Liver (tissue), 9 donors: ENCODE measurements around the gene GMDS. TPM values are rescaled to one million over a fixed set of nuclear protein-coding genes. Genes with fewer than 3 reads are reported as not detected.

ENCODE experiments used
- DNase-seq: peaks from one replicate; pipeline ENCODE4 v3.0.0-alpha.2; 2017; ENCODE audit warnings: low spot score
- H3K27ac ChIP-seq, 2 donors: one replicate each; pipeline ENCODE4 v1.7.0; 2013; ENCODE audit warnings: inconsistent platforms in 2 of 2, low read length in 2 of 2, control low read depth in 1 of 2, low read depth in 1 of 2, mild to moderate bottlenecking in 1 of 2
- H3K27me3 ChIP-seq, 4 donors: one replicate each; pipeline versions ENCODE4 v1.6.1 to v1.7.0; 2013; ENCODE audit warnings: low read length in 3 of 4, inconsistent platforms in 1 of 4, mild to moderate bottlenecking in 1 of 4, moderate library complexity in 1 of 4; ENCODE audit not compliant: control insufficient read depth in 4 of 4, insufficient read depth in 4 of 4
- H3K36me3 ChIP-seq, 4 donors: one replicate each; pipeline versions ENCODE4 v1.6.1 to v1.7.0; 2013; ENCODE audit warnings: low read length in 3 of 4, mild to moderate bottlenecking in 3 of 4, low read depth in 1 of 4, moderate library complexity in 1 of 4; ENCODE audit not compliant: control insufficient read depth in 4 of 4, insufficient read depth in 3 of 4
- H3K4me1 ChIP-seq, 4 donors: one replicate each; pipeline versions ENCODE4 v1.6.1 to v1.7.0; 2013; ENCODE audit warnings: low read length in 3 of 4, mild to moderate bottlenecking in 3 of 4, moderate library complexity in 1 of 4; ENCODE audit not compliant: control insufficient read depth in 4 of 4, insufficient read depth in 4 of 4
- H3K4me3 ChIP-seq, 3 donors: one replicate each; pipeline versions ENCODE4 v1.6.1 to v1.7.0; 2013; ENCODE audit warnings: low read length in 3 of 3, control low read depth in 1 of 3, low read depth in 1 of 3, mild to moderate bottlenecking in 1 of 3
- H3K9ac ChIP-seq, 2 donors: one replicate each; pipeline ENCODE4 v1.7.0; 2013; ENCODE audit warnings: low read length in 2 of 2, mild to moderate bottlenecking in 2 of 2, moderate library complexity in 2 of 2, control low read depth in 1 of 2, low read depth in 1 of 2
- H3K9me3 ChIP-seq, 4 donors: one replicate each; pipeline versions ENCODE4 v1.6.1 to v1.7.0; 2013; ENCODE audit warnings: low read length in 3 of 4; ENCODE audit not compliant: control insufficient read depth in 4 of 4
- EGR1 ChIP-seq, 2 donors: IDR thresholded peaks; 2 replicates each; pipeline ENCODE4 v1.6.1; 2016 to 2018; ENCODE audit warnings: antibody characterized with exemption in 2 of 2, low read depth in 2 of 2
- FOXA1 ChIP-seq: IDR thresholded peaks from 2 replicates; pipeline ENCODE4 v1.6.1; 2016; ENCODE audit warnings: antibody characterized with exemption
- FOXA2 ChIP-seq: IDR thresholded peaks from 2 replicates; pipeline ENCODE4 v1.6.1; 2016; ENCODE audit warnings: antibody characterized with exemption
- GABPA ChIP-seq, 2 donors: IDR thresholded peaks in 1 of 2; conservative IDR thresholded peaks in 1 of 2; 2 replicates each; pipeline ENCODE4 v1.6.1; 2016; ENCODE audit warnings: antibody characterized with exemption in 2 of 2, mild to moderate bottlenecking in 1 of 2, moderate library complexity in 1 of 2
- HNF4A ChIP-seq, 2 donors: conservative IDR thresholded peaks; 2 replicates each; pipeline ENCODE4 v1.6.1; 2016; ENCODE audit warnings: antibody characterized with exemption in 2 of 2, mild to moderate bottlenecking in 2 of 2
- HNF4G ChIP-seq: IDR thresholded peaks from 2 replicates; pipeline ENCODE4 v1.6.1; 2016; ENCODE audit warnings: antibody characterized with exemption
- JUND ChIP-seq, 2 donors: IDR thresholded peaks; 2 replicates each; pipeline ENCODE4 v1.6.1; 2016; ENCODE audit warnings: antibody characterized with exemption in 2 of 2
- NR2F2 ChIP-seq: IDR thresholded peaks from 2 replicates; pipeline ENCODE4 v1.6.1; 2016; ENCODE audit warnings: antibody characterized with exemption
- RAD21 ChIP-seq, 2 donors: IDR thresholded peaks; 2 replicates each; pipeline ENCODE4 v1.6.1; 2016; ENCODE audit warnings: antibody characterized with exemption in 2 of 2, mild to moderate bottlenecking in 2 of 2
- REST ChIP-seq: IDR thresholded peaks from 2 replicates; pipeline ENCODE4 v1.6.1; 2016; ENCODE audit warnings: antibody characterized with exemption, mild to moderate bottlenecking
- RXRA ChIP-seq, 2 donors: IDR thresholded peaks; 2 replicates each; pipeline ENCODE4 v1.6.1; 2017 to 2018; ENCODE audit warnings: antibody characterized with exemption in 2 of 2, mild to moderate bottlenecking in 1 of 2
- SP1 ChIP-seq: IDR thresholded peaks from 2 replicates; pipeline ENCODE4 v1.6.1; 2018; ENCODE audit warnings: antibody characterized with exemption, mild to moderate bottlenecking
- TAF1 ChIP-seq: conservative IDR thresholded peaks from 2 replicates; pipeline ENCODE4 v1.6.1; 2016; ENCODE audit warnings: antibody characterized with exemption, mild to moderate bottlenecking
- YY1 ChIP-seq: IDR thresholded peaks from 2 replicates; pipeline ENCODE4 v1.6.1; 2016; ENCODE audit warnings: antibody characterized with exemption, mild to moderate bottlenecking
- WGBS: extraction: QIAGEN DNeasy Blood & Tissue Kit; methylation state at CpG from one replicate; pipeline ENCODE4 v1.1.7; 2013; 5-methylcytosine and 5-hydroxymethylcytosine counted together
- polyA plus RNA-seq, 2 donors: library from polyadenylated mRNA; stranded (reverse) in 1 of 2; unstranded in 1 of 2; fragments of 200-250 nt in 1 of 2; fragments of >200 nt in 1 of 2; fragmentation: Nextera tagmentation in 1 of 2; extraction: Ambion mirVana in 1 of 2; gene quantifications; one replicate each; pipeline versions ENCODE4 v1.2.1 to v1.2.3, GENCODE V29; 2013 to 2015
- total RNA-seq, 2 donors: library from RNA; depleted of rRNA; stranded (reverse); fragments of >200 nt; gene quantifications; one replicate each; pipeline ENCODE4 v1.2.3, GENCODE V29; 2014
- TF ChIP-seq, protein P1 (sequence below): IDR thresholded peaks from 2 replicates; pipeline ENCODE4 v1.6.1; 2016; ENCODE audit warnings: antibody characterized with exemption
- TF ChIP-seq, protein P2 (sequence below): IDR thresholded peaks from 2 replicates; pipeline ENCODE4 v1.6.1; 2016; ENCODE audit warnings: antibody characterized with exemption
- TF ChIP-seq, protein P3 (sequence below): fragments of 150-350 bp; IDR thresholded peaks from 2 replicates; pipeline ENCODE4 v1.5.1; 2017; ENCODE audit warnings: improper control_type of control experiment, low read depth, low read length; ENCODE audit not compliant: missing input control
- TF ChIP-seq, protein P4 (sequence below): IDR thresholded peaks from 2 replicates; pipeline ENCODE4 v1.6.1; 2016; ENCODE audit warnings: antibody characterized with exemption
- donor health status: healthy.
- donor health status: healthy.
- donor health status: healthy.
- donor health status: healthy.
- donor health status: healthy.

GMDS gene
- total and polyA plus RNA-seq, 4 donors: 3.5 to 15.6 (median 13.0) TPM

GRCh38 chr6:1870251-1870650 is 375.2 kb downstream of the GMDS start:
- Histone ChIP-seq H3K4me3 (no peak overlapping the region), H3K4me1 (no peaks in the 10 kb centered on the region), H3K9ac (no peak overlapping the region), H3K36me3 (no peaks in the 10 kb centered on the region), H3K9me3 (no peaks in the 10 kb centered on the region), H3K27ac (no peak overlapping the region), H3K27me3 (no peaks in the 10 kb centered on the region)
- 94% methylated on average over 5 of the region's 5 CpGs for WGBS
- no peak for TF ChIP-seq HNF4A (conservative IDR thresholded peaks at IDR 0.05)
- DNase-seq: no peak

GRCh38 chr6:1869769-1870168 is 375.6 kb downstream of the GMDS start:
- Histone ChIP-seq H3K27ac (no peak overlapping the region), H3K9me3 (no peaks in the 10 kb centered on the region), H3K36me3 (no peaks in the 10 kb centered on the region), H3K27me3 (no peaks in the 10 kb centered on the region), H3K4me1 (no peaks in the 10 kb centered on the region), H3K9ac (no peak overlapping the region), H3K4me3 (no peak overlapping the region)
- no peak for DNase-seq
- TF ChIP-seq YY1 (no peak), GABPA (IDR thresholded peaks at IDR 0.05 in 1 of 2, conservative IDR thresholded peaks at IDR 0.05 in 1 of 2) (no peak), FOXA1 (no peak), RAD21 (IDR thresholded peaks at IDR 0.05) (no peak), RXRA (IDR thresholded peaks at IDR 0.05) (no peak), HNF4G (no peak), EGR1 (IDR thresholded peaks at IDR 0.05; ENCODE audit: low read depth in 2 of 2) (no peak), TAF1 (no peak), SP1 (no peak), REST (no peak), HNF4A (conservative IDR thresholded peaks at IDR 0.05) (no peak), NR2F2 (no peak), JUND (IDR thresholded peaks at IDR 0.05) (no peak), FOXA2 (no peak)
- TF ChIP-seq, protein P1, sequence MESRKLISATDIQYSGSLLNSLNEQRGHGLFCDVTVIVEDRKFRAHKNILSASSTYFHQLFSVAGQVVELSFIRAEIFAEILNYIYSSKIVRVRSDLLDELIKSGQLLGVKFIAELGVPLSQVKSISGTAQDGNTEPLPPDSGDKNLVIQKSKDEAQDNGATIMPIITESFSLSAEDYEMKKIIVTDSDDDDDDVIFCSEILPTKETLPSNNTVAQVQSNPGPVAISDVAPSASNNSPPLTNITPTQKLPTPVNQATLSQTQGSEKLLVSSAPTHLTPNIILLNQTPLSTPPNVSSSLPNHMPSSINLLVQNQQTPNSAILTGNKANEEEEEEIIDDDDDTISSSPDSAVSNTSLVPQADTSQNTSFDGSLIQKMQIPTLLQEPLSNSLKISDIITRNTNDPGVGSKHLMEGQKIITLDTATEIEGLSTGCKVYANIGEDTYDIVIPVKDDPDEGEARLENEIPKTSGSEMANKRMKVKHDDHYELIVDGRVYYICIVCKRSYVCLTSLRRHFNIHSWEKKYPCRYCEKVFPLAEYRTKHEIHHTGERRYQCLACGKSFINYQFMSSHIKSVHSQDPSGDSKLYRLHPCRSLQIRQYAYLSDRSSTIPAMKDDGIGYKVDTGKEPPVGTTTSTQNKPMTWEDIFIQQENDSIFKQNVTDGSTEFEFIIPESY: no peak
- TF ChIP-seq, protein P2, sequence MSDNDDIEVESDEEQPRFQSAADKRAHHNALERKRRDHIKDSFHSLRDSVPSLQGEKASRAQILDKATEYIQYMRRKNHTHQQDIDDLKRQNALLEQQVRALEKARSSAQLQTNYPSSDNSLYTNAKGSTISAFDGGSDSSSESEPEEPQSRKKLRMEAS: no peak
- TF ChIP-seq, protein P3, sequence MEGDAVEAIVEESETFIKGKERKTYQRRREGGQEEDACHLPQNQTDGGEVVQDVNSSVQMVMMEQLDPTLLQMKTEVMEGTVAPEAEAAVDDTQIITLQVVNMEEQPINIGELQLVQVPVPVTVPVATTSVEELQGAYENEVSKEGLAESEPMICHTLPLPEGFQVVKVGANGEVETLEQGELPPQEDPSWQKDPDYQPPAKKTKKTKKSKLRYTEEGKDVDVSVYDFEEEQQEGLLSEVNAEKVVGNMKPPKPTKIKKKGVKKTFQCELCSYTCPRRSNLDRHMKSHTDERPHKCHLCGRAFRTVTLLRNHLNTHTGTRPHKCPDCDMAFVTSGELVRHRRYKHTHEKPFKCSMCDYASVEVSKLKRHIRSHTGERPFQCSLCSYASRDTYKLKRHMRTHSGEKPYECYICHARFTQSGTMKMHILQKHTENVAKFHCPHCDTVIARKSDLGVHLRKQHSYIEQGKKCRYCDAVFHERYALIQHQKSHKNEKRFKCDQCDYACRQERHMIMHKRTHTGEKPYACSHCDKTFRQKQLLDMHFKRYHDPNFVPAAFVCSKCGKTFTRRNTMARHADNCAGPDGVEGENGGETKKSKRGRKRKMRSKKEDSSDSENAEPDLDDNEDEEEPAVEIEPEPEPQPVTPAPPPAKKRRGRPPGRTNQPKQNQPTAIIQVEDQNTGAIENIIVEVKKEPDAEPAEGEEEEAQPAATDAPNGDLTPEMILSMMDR: no peak
- TF ChIP-seq, protein P4, sequence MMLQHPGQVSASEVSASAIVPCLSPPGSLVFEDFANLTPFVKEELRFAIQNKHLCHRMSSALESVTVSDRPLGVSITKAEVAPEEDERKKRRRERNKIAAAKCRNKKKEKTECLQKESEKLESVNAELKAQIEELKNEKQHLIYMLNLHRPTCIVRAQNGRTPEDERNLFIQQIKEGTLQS: no peak
- WGBS: 96% methylated on average over 6 of the region's 6 CpGs
